ENCODE data around the gene SLC25A11. TPM values are rescaled to one million over a fixed set of nuclear protein-coding genes. Genes with fewer than 3 reads are reported as not detected.

The SLC25A11 gene
- total RNA-seq, 1 experiment from 2014 or later: 54.5 TPM

- Mint-ChIP-seq H3K27me3 (ENCODE audit: insufficient read depth, unreplicated experiment) (no peaks in the 10 kb centered on the region), H3K4me3 (ENCODE audit: unreplicated experiment) (peak within 1 kb of the TSS; percentile 74), H3K27ac (ENCODE audit: low read depth, unreplicated experiment) (peak within 1 kb of the TSS; percentile 74), H3K9me3 (ENCODE audit: unreplicated experiment) (no peaks in the 10 kb centered on the region), H3K36me3 (ENCODE audit: insufficient read depth, unreplicated experiment) (peaks cover 27% of the 10 kb centered on the region), H3K4me1 (ENCODE audit: insufficient read depth, unreplicated experiment) (peaks cover 23% of the 10 kb centered on the region)
- ChIA-PET CTCF (interaction anchor here (0.6 to 0.7 kb wide), 3 partner anchors 12 to 441 kb away, joined by 3 read pairs; no protein-coding TSS in a partner anchor), POLR2A (interaction anchor here (0.6 to 21.5 kb wide), 7 partner anchors 9 to 229 kb away, joined by 3 to 639 read pairs (median 4); partner anchors contain the start of genes RNF167, SLC25A11 and SPAG7)
- intact Hi-C loops (cut with micrococcal nuclease): no loop called here
- TF ChIP-seq, protein P1, sequence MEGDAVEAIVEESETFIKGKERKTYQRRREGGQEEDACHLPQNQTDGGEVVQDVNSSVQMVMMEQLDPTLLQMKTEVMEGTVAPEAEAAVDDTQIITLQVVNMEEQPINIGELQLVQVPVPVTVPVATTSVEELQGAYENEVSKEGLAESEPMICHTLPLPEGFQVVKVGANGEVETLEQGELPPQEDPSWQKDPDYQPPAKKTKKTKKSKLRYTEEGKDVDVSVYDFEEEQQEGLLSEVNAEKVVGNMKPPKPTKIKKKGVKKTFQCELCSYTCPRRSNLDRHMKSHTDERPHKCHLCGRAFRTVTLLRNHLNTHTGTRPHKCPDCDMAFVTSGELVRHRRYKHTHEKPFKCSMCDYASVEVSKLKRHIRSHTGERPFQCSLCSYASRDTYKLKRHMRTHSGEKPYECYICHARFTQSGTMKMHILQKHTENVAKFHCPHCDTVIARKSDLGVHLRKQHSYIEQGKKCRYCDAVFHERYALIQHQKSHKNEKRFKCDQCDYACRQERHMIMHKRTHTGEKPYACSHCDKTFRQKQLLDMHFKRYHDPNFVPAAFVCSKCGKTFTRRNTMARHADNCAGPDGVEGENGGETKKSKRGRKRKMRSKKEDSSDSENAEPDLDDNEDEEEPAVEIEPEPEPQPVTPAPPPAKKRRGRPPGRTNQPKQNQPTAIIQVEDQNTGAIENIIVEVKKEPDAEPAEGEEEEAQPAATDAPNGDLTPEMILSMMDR (IDR thresholded peaks at IDR 0.05; ENCODE audit: unreplicated experiment): no peak
- BruUV-seq (replicated peaks): no TSS peak
- no peak for DNase-seq (ENCODE audit: unreplicated experiment)
Measured at GRCh38 chr17:4950746-4951204, 10.9 kb upstream of the SLC25A11 start, which contains the start of gene ENO3. Gene ENO3, plus strand, starts transcription at chr17:4951119. Its CDS starts 711 bp downstream, at chr17:4951830.

DNA sequence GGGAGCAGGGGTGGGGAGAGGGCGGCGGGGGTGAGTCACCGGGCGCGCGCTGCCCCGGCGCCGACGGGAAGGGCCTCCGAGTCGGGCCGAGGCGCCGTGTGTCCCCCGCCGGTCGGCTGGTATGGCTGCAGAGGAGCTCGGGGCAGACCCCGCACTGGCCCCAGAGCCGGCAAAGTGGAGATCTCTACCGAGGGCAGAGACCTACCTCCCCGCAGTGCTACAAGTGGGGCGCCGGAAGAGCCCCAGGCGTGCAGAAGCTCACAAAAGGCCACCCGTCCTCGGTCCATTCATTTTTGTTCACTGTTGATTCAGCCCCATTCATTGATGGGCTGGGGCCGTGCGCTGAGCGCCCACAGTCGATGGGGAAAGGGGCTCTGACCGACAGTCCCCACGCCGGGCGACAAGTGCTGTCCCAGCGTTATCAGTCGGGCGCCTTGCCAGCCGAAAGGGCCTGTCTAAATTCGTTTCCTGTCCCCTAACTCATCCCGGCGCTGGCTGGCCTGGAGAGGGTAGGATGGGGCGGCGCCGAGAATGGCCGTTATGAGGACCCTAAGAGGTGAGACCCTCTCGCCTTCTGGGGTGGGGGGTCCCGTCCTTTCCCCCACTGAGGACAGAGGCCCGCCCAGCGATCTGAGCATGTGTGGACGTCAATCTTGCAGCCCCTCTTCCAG is 10.4 kb upstream of the SLC25A11 start:
- TF ChIP-seq, protein P1 (IDR thresholded peaks at IDR 0.05; ENCODE audit: unreplicated experiment): no peak
- Mint-ChIP-seq H3K4me1 (ENCODE audit: insufficient read depth, unreplicated experiment) (peaks cover 29% of the 10 kb centered on the region), H3K4me3 (ENCODE audit: unreplicated experiment) (peak overlapping the region; percentile 74), H3K36me3 (ENCODE audit: insufficient read depth, unreplicated experiment) (peaks cover 33% of the 10 kb centered on the region), H3K9me3 (ENCODE audit: unreplicated experiment) (no peaks in the 10 kb centered on the region), H3K27me3 (ENCODE audit: insufficient read depth, unreplicated experiment) (no peaks in the 10 kb centered on the region), H3K27ac (ENCODE audit: low read depth, unreplicated experiment) (peak overlapping the region; percentile 74)
- POLR2A ChIA-PET: interaction anchor here (0.6 to 21.5 kb wide), 9 partner anchors 9 to 228 kb away, joined by 3 to 639 read pairs (median 4); partner anchors contain the start of genes INCA1, KIF1C, RNF167 and SLC25A11
- TSS peak; percentile 72 for BruUV-seq (replicated peaks)
- CTCF ChIA-PET: interaction anchor here (0.6 kb wide), 1 partner anchor 62 kb away, joined by 3 read pairs; no protein-coding TSS in a partner anchor
- intact Hi-C loops (cut with micrococcal nuclease): no loop called here
- no peak for DNase-seq (ENCODE audit: unreplicated experiment)

DNA sequence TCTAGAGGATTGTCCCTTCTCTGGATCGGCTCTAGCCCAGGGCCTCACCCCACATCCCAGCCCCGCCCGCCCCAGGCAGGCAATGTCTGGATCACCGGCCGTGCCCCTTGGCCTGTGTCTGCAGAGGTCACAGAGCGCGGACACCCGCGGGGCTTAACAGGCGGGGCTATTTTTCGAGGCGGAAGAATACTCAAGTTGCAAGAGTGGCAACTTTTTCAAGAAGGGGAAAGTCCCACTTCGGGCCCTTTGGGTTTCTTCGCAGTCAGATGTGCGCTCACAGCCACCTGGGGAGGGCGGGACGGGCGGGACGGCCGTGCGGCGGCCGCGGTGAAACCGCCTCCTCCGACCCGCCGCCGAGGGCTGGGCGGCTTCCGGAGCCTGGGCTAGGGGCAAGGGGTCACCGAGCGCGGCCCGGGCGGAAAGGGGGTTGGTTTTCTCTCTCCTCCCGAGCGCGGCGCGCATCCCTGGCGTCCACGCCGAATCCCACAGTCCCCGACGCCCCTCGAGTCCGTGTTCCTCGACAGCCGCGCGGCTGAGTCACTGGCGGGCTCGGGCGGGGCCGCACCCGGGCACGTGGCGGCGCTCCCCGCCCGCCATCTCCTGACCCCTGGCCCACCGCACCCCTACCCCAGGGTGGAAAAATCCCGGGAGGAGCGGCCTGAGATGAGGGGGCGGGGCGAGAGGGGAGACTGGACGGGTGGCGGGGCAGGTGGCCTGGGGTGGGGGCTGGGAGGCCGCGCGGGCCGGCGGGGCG is 9.7 kb upstream of the SLC25A11 start:
- ChIA-PET POLR2A (interaction anchor here (0.7 to 21.5 kb wide), 13 partner anchors 10 to 228 kb away, joined by 3 to 639 read pairs (median 4); partner anchors contain the start of genes CAMTA2, INCA1, KIF1C and RNF167), CTCF (interaction anchor here (1.3 kb wide), 1 partner anchor 10 kb away, joined by 3 read pairs; the partner anchor contains the start of genes RNF167 and SLC25A11)
- Mint-ChIP-seq H3K4me1 (ENCODE audit: insufficient read depth, unreplicated experiment) (peaks cover 36% of the 10 kb centered on the region), H3K27me3 (ENCODE audit: insufficient read depth, unreplicated experiment) (no peaks in the 10 kb centered on the region), H3K4me3 (ENCODE audit: unreplicated experiment) (peak overlapping the region; percentile 74), H3K27ac (ENCODE audit: low read depth, unreplicated experiment) (peak overlapping the region; percentile 74), H3K36me3 (ENCODE audit: insufficient read depth, unreplicated experiment) (peaks cover 40% of the 10 kb centered on the region), H3K9me3 (ENCODE audit: unreplicated experiment) (no peaks in the 10 kb centered on the region)
- DNase-seq (ENCODE audit: unreplicated experiment): peak; percentile 83
- BruUV-seq (replicated peaks): no TSS peak
- intact Hi-C loops (cut with micrococcal nuclease): loop anchor here (1.0 kb wide), 1 partner anchor 20 kb away; no protein-coding TSS in a partner anchor
- TF ChIP-seq, protein P1 (IDR thresholded peaks at IDR 0.05; ENCODE audit: unreplicated experiment): no peak

Data from MCF 10A (cell line).